K562 (cell line): ENCODE results near the gene PLEKHG5. TPM values are rescaled to one million over a fixed set of nuclear protein-coding genes. Genes with fewer than 3 reads are reported as not detected.
A peak's percentile ranks its signal among the peaks of the same experiment; 100 is the strongest.

ENCODE experiments used
- ATAC-seq: fragments of 200-7000 bp; cut with Tn5 transposase; 3 replicates; pipeline ENCODE4 v1.9.1; 2020; ENCODE audit warnings: moderate library complexity
- BruUV-seq: library from RNA; stranded (reverse); fragments of 400-500 nt; replicated peaks from 2 replicates; lab custom pipeline; 2021; lab: Mats Ljungman, UMichigan
- CTCF ChIA-PET: fragments of 300-600 bp; formaldehyde crosslinking; extraction: SDS; loops from one replicate; lab custom pipeline; 2021; ENCODE audit warnings: low intra/inter-chr PET ratio; lab: Yijun Ruan, JAX
- POLR2A ChIA-PET: fragments of 300-600, 350-650 bp; sonication (Branson Sonifier 250); formaldehyde crosslinking; extraction: SDS; loops from one replicate; lab custom pipeline; 2021; ENCODE audit warnings: antibody characterized with exemption, inconsistent platforms; lab: Yijun Ruan, JAX
- DNase-seq, 4 experiments: peaks; one replicate each; pipeline versions ENCODE4 v3.0.0 to v3.0.0-alpha.2; 2011 to 2018; ENCODE audit warnings: low spot score in 3 of 4, mixed read lengths in 3 of 4; ENCODE audit errors: extremely low read depth in 1 of 4
- FAIRE-seq: peaks from 2 replicates; lab custom pipeline; 2011; peaks lifted over from hg19 to GRCh38; lab: Jason Lieb, UNC
- H2AFZ ChIP-seq: 2 replicates; pipeline ENCODE4 v1.6.0; 2011; ENCODE audit warnings: low read depth, low read length, control low read depth, inconsistent platforms
- H3K27ac ChIP-seq: fragments of 200-600 bp; 3 replicates; pipeline ENCODE4 v1.8.0; 2011; ENCODE audit warnings: low read depth, mild to moderate bottlenecking, control low read depth, inconsistent platforms, low read length, moderate library complexity, mixed read lengths; ENCODE audit errors: extremely low read depth
- H3K27me3 ChIP-seq, 2 experiments: fragments of 300-600 bp in 1 of 2; 2 replicates in 1 of 2; 3 replicates in 1 of 2; pipeline versions ENCODE4 v1.6.0 to v1.8.0; 2011; ENCODE audit warnings: inconsistent platforms in 2 of 2, low read length in 2 of 2, mild to moderate bottlenecking in 1 of 2, mixed read lengths in 1 of 2, moderate library complexity in 1 of 2; ENCODE audit not compliant: control insufficient read depth in 2 of 2, insufficient read depth in 2 of 2
- H3K36me3 ChIP-seq: fragments of 300-600 bp; 3 replicates; pipeline ENCODE4 v1.8.0; 2011; ENCODE audit warnings: mild to moderate bottlenecking, low read length, inconsistent platforms; ENCODE audit not compliant: control insufficient read depth, insufficient read depth
- H3K4me1 ChIP-seq, 2 experiments: fragments of 200-600 bp in 1 of 2; replicated peaks in 1 of 2; 2 replicates in 1 of 2; 3 replicates in 1 of 2; pipeline versions ENCODE4 v1.5.1 to v1.8.0; 2011; ENCODE audit warnings: inconsistent platforms in 2 of 2, low read length in 2 of 2, mild to moderate bottlenecking in 1 of 2, mixed read lengths in 1 of 2, moderate library complexity in 1 of 2; ENCODE audit not compliant: control insufficient read depth in 2 of 2, insufficient read depth in 2 of 2
- H3K4me2 ChIP-seq: 2 replicates; pipeline ENCODE4 v1.6.1; 2011; ENCODE audit warnings: low read length, control low read depth, inconsistent platforms, mixed read lengths; ENCODE audit not compliant: insufficient read depth
- H3K4me3 ChIP-seq: fragments of 200-600 bp; sonication (generic), shearing (Covaris generic); 2 replicates; pipeline ENCODE4 v1.5.1; 2016; ENCODE audit warnings: control low read depth, inconsistent platforms
- H3K79me2 ChIP-seq: fragments of 200-600 bp; 3 replicates; pipeline ENCODE4 v1.8.0; 2011; ENCODE audit warnings: low read length, inconsistent platforms; ENCODE audit not compliant: control insufficient read depth, insufficient read depth
- H3K9ac ChIP-seq, 2 experiments: 2 replicates each; pipeline versions ENCODE4 v1.6.0 to v1.6.1; 2011; ENCODE audit warnings: low read depth in 2 of 2, low read length in 2 of 2, control low read depth in 1 of 2, inconsistent platforms in 1 of 2, mild to moderate bottlenecking in 1 of 2, mixed read lengths in 1 of 2; ENCODE audit not compliant: insufficient read depth in 1 of 2
- H3K9me1 ChIP-seq: one replicate; pipeline ENCODE4 v1.6.0; 2011; ENCODE audit warnings: inconsistent platforms, mild to moderate bottlenecking, low read length, moderate library complexity; ENCODE audit not compliant: control insufficient read depth, insufficient read depth
- H3K9me3 ChIP-seq: replicated peaks from 2 replicates; pipeline ENCODE4 v1.5.1; 2011; ENCODE audit warnings: low read depth, low read length, inconsistent platforms; ENCODE audit not compliant: control insufficient read depth, insufficient read depth
- H4K20me1 ChIP-seq: replicated peaks from 2 replicates; pipeline ENCODE4 v1.6.1; 2011; ENCODE audit warnings: low read length, inconsistent platforms, mixed read lengths; ENCODE audit not compliant: control insufficient read depth, insufficient read depth
- ATF7 ChIP-seq: fragments of 450-650 bp; IDR thresholded peaks from 2 replicates; pipeline ENCODE4 v1.7.1; 2014; ENCODE audit warnings: mild to moderate bottlenecking, moderate library complexity
- GATAD2A ChIP-seq: fragments of 450-650 bp; IDR thresholded peaks from 2 replicates; pipeline ENCODE4 v1.6.1; 2017
- KLF16 ChIP-seq: IDR thresholded peaks from 2 replicates; pipeline ENCODE4 v1.6.1; 2016; ENCODE audit warnings: antibody characterized with exemption
- POLR2AphosphoS5 ChIP-seq: IDR thresholded peaks from 2 replicates; pipeline ENCODE4 v1.6.1; 2011; ENCODE audit warnings: mild to moderate bottlenecking, low read depth, low read length, moderate library complexity; ENCODE audit not compliant: control insufficient read depth, insufficient read depth
- POLR3A ChIP-seq: IDR thresholded peaks from 2 replicates; pipeline ENCODE4 v1.6.1; 2011; ENCODE audit warnings: borderline replicate concordance, mild to moderate bottlenecking, moderate library complexity; ENCODE audit not compliant: insufficient read length, insufficient read depth; ENCODE audit errors: extremely low read depth
- POU5F1 ChIP-seq: fragments of 150-350 bp; IDR thresholded peaks from 2 replicates; pipeline ENCODE4 v1.6.1; 2014; ENCODE audit warnings: borderline replicate concordance, low read length, low read depth, mild to moderate bottlenecking; ENCODE audit not compliant: partially characterized antibody
- PREB ChIP-seq: sonication (generic); formaldehyde crosslinking; IDR thresholded peaks from 2 replicates; pipeline ENCODE4 v1.8.1; 2023; ENCODE audit warnings: mild to moderate bottlenecking, missing genetic modification reagents
- PTBP1 ChIP-seq: fragments of 200-400 bp; formaldehyde crosslinking; IDR thresholded peaks from 2 replicates; pipeline ENCODE4 v1.6.1; 2017; ENCODE audit warnings: low read depth, low read length
- STAT5A ChIP-seq: IDR thresholded peaks from 2 replicates; pipeline ENCODE4 v1.6.1; 2012; ENCODE audit warnings: low read length, inconsistent platforms, borderline replicate concordance
- ZBTB7A ChIP-seq: IDR thresholded peaks from 2 replicates; pipeline ENCODE4 v1.6.1; 2011; ENCODE audit warnings: low read depth, mild to moderate bottlenecking, low read length, moderate library complexity, borderline replicate concordance; ENCODE audit not compliant: control insufficient read depth
- ZNF253 ChIP-seq: fragments of 250-450 bp; sonication (Bioruptor Pico); conservative IDR thresholded peaks from 2 replicates; pipeline ENCODE4 v1.6.1; 2021; ENCODE audit warnings: mild to moderate bottlenecking
- ZNF395 ChIP-seq: fragments of 200-800 bp; sonication (Bioruptor generic); IDR thresholded peaks from 2 replicates; pipeline ENCODE4 v1.6.1; 2017; ENCODE audit warnings: missing genetic modification characterization, missing compliant biosample characterization
- ZNF408 ChIP-seq: fragments of 250-450 bp; sonication (Bioruptor Pico); IDR thresholded peaks from 2 replicates; pipeline ENCODE4 v1.4.0; 2020; ENCODE audit warnings: low read depth, mild to moderate bottlenecking, moderate library complexity
- ZNF584 ChIP-seq: fragments of 200-800 bp; sonication (Bioruptor generic); IDR thresholded peaks from 2 replicates; pipeline ENCODE4 v1.6.1; 2016; ENCODE audit warnings: low read depth, mild to moderate bottlenecking, missing genetic modification characterization, missing compliant biosample characterization
- ZNF592 ChIP-seq: fragments of 450-650 bp; IDR thresholded peaks from 2 replicates; pipeline ENCODE4 v1.6.1; 2017; ENCODE audit warnings: antibody characterized with exemption, mild to moderate bottlenecking
- ZNF764 ChIP-seq: fragments of 250-450 bp; sonication (Bioruptor Pico); IDR thresholded peaks from 2 replicates; pipeline ENCODE4 v1.4.0; 2020; ENCODE audit warnings: low read depth, mild to moderate bottlenecking, moderate library complexity
- WGBS: fragments of 100-300 bp; shearing (Covaris generic); methylation state at CpG from one replicate; pipeline ENCODE4 v1.1.6; 2016; ENCODE audit warnings: low coverage, mixed read lengths; ENCODE audit not compliant: insufficient coverage; ENCODE audit errors: missing lambda C conversion rate; 5-methylcytosine and 5-hydroxymethylcytosine counted together
- in situ Hi-C: fragments of 300-500 bp; cut with MboI; formaldehyde crosslinking; loops from 4 replicates; pipeline ENCODE4 v1.15.0; 2018; ENCODE audit warnings: inconsistent platforms, mixed read lengths
- intact Hi-C: fragments of 100-400 bp; cut with micrococcal nuclease; formaldehyde crosslinking; loops from 2 replicates; pipeline ENCODE4 v1.14.2; 2022
- polyA plus RNA-seq, 8 experiments: library from polyadenylated mRNA; depleted of rRNA in 4 of 8; stranded (reverse) in 5 of 8; unstranded in 3 of 8; fragments of >200 nt; fragmentation: Nextera tagmentation in 2 of 8; fragmentation: Illumina TruSeq in 1 of 8; extraction: Ambion mirVana in 2 of 8; extraction: Trizol in 1 of 8; gene quantifications; 2 replicates each; pipeline versions ENCODE4 v1.2.1 to v1.2.3, GENCODE V29; 2011 to 2014; ENCODE audit warnings: inconsistent platforms in 1 of 8, missing spikeins in 1 of 8
- total RNA-seq, 7 experiments: library from RNA; depleted of rRNA in 6 of 7; stranded (reverse); fragments of >200 nt in 6 of 7; fragmentation: Illumina TruSeq in 2 of 7; extraction: Trizol in 2 of 7; gene quantifications; 2 replicates each; pipeline versions ENCODE4 v1.2.1 to v1.2.3, GENCODE V29; 2011 to 2021; ENCODE audit warnings: low replicate concordance in 1 of 7

PLEKHG5 gene
- total and polyA plus RNA-seq, 9 of the 15 experiments (the other 6 are each of a cell fraction or from before 2014, with no cell fraction given) = 0.04 to 0.29 (median 0.09) TPM; not detected in 3

- WGBS = 12% methylated on average over 21 of the region's 21 CpGs
- Histone ChIP-seq H3K9me1 (peaks cover 2% of the 10 kb centered on the region), H3K9ac (peak overlapping the region in 1 of 2 experiments; percentile 15; a peak in 1 of 4 replicates), H3K36me3 (no peaks in the 10 kb centered on the region), H3K27ac (no peak overlapping the region), H3K9me3 (no peaks in the 10 kb centered on the region), H3K4me2 (no peak overlapping the region), H2AFZ (no peak overlapping the region), H3K4me1 (peaks cover 0 to 59% of the 10 kb centered on the region in 2 experiments; a peak in 2 of 5 replicates), H4K20me1 (peaks cover 40% of the 10 kb centered on the region), H3K4me3 (no peak overlapping the region), H3K27me3 (peaks cover 84 to 94% of the 10 kb centered on the region in 2 experiments), H3K79me2 (no peaks in the 10 kb centered on the region)
- in situ Hi-C loops = no loop called here
- intact Hi-C loops = no loop called here
- DNase-seq = no peak
- ChIA-PET POLR2A (interaction anchor here (0.6 kb wide), 1 partner anchor 494 kb away, joined by 3 read pairs; no protein-coding TSS in a partner anchor), CTCF (interaction anchor here (0.6 kb wide), 1 partner anchor 118 kb away, joined by 3 read pairs; no protein-coding TSS in a partner anchor)
- ATAC-seq = no peak
- no TSS peak for BruUV-seq
- no peak for FAIRE-seq
- TF ChIP-seq ZNF764 (CRISPR knock-in tag) (no peak), GATAD2A (no peak), POLR3A (no peak), ZBTB7A (no peak), ZNF395 (CRISPR knock-in tag) (no peak), ZNF584 (CRISPR knock-in tag) (no peak), ATF7 (no peak), PREB (CRISPR knock-in tag) (no peak), PTBP1 (no peak), ZNF592 (no peak), STAT5A (no peak), POLR2AphosphoS5 (no peak), KLF16 (no peak), ZNF253 (no peak), POU5F1 (no peak), ZNF408 (no peak)
Observed at GRCh38 chr1:6465461-6466005, 25.9 kb downstream of the PLEKHG5 start.
